H9 (cell line): ENCODE data around the gene ARHGAP10. TPM values are rescaled to one million over a fixed set of nuclear protein-coding genes. Genes with fewer than 3 reads are reported as not detected.

Experiments
- DNase-seq: peaks from one replicate; pipeline ENCODE4 v3.0.0-alpha.2; 2017
- H2AFZ ChIP-seq: one replicate; pipeline ENCODE4 v1.6.1; 2013; ENCODE audit warnings: mild to moderate bottlenecking, low read length, control low read depth, moderate library complexity
- H2AK5ac ChIP-seq: 2 replicates; pipeline ENCODE4 v1.6.1; 2013; ENCODE audit warnings: low read length, control low read depth, mixed read lengths; ENCODE audit not compliant: insufficient read length
- H2BK120ac ChIP-seq: one replicate; pipeline ENCODE4 v1.6.1; 2013; ENCODE audit warnings: low read depth, mild to moderate bottlenecking, low read length, control low read depth, inconsistent platforms; ENCODE audit not compliant: poor library complexity, severe bottlenecking
- H2BK12ac ChIP-seq: 2 replicates; pipeline ENCODE4 v1.6.1; 2013; ENCODE audit warnings: low read length, control low read depth, mixed read lengths, low read depth; ENCODE audit not compliant: insufficient read length
- H2BK15ac ChIP-seq: 2 replicates; pipeline ENCODE4 v1.6.1; 2013; ENCODE audit warnings: low read depth, low read length, control low read depth
- H2BK20ac ChIP-seq: one replicate; pipeline ENCODE4 v1.6.1; 2013; ENCODE audit warnings: low read depth, mild to moderate bottlenecking, low read length, control low read depth, inconsistent platforms; ENCODE audit not compliant: poor library complexity, severe bottlenecking
- H2BK5ac ChIP-seq: 2 replicates; pipeline ENCODE4 v1.6.1; 2013; ENCODE audit warnings: low read length, control low read depth, mixed read lengths; ENCODE audit not compliant: insufficient read length
- H3K14ac ChIP-seq: 2 replicates; pipeline ENCODE4 v1.6.1; 2013; ENCODE audit warnings: low read length, control low read depth; ENCODE audit not compliant: insufficient read depth
- H3K18ac ChIP-seq: 2 replicates; pipeline ENCODE4 v1.6.1; 2013; ENCODE audit warnings: low read depth, mild to moderate bottlenecking, mixed read lengths, low read length, control low read depth; ENCODE audit not compliant: insufficient read length
- H3K23ac ChIP-seq: 2 replicates; pipeline ENCODE4 v1.6.1; 2013; ENCODE audit warnings: low read length, control low read depth, mixed read lengths, low read depth; ENCODE audit not compliant: insufficient read length
- H3K23me2 ChIP-seq: 2 replicates; pipeline ENCODE4 v1.6.1; 2013; ENCODE audit warnings: low read depth, mild to moderate bottlenecking, mixed read lengths, low read length, control low read depth; ENCODE audit not compliant: insufficient read length, poor library complexity, severe bottlenecking
- H3K27ac ChIP-seq: 2 replicates; pipeline ENCODE4 v1.5.1; 2013; ENCODE audit warnings: low read length, control low read depth, mixed read lengths, low read depth; ENCODE audit not compliant: insufficient read length
- H3K27me3 ChIP-seq: 2 replicates; pipeline ENCODE4 v1.6.1; 2013; ENCODE audit warnings: low read length, control low read depth, inconsistent platforms; ENCODE audit not compliant: insufficient read depth
- H3K4ac ChIP-seq: 2 replicates; pipeline ENCODE4 v1.6.1; 2013; ENCODE audit warnings: low read depth, mild to moderate bottlenecking, control low read depth, inconsistent platforms, low read length, moderate library complexity
- H3K4me1 ChIP-seq: 2 replicates; pipeline ENCODE4 v1.6.1; 2013; ENCODE audit warnings: low read length, control low read depth, inconsistent platforms; ENCODE audit not compliant: insufficient read depth
- H3K4me2 ChIP-seq: 2 replicates; pipeline ENCODE4 v1.6.1; 2013; ENCODE audit warnings: low read length, control low read depth, mixed read lengths; ENCODE audit not compliant: insufficient read length, insufficient read depth
- H3K56ac ChIP-seq: 2 replicates; pipeline ENCODE4 v1.6.1; 2013; ENCODE audit warnings: low read depth, mild to moderate bottlenecking, mixed read lengths, low read length, control low read depth; ENCODE audit not compliant: insufficient read length
- H3K79me1 ChIP-seq: 2 replicates; pipeline ENCODE4 v1.6.1; 2013; ENCODE audit warnings: low read depth, mild to moderate bottlenecking, moderate library complexity, low read length, control low read depth, inconsistent platforms; ENCODE audit not compliant: insufficient read depth, poor library complexity, severe bottlenecking
- H3K79me2 ChIP-seq: 2 replicates; pipeline ENCODE4 v1.6.1; 2013; ENCODE audit warnings: low read length, control low read depth, inconsistent platforms; ENCODE audit not compliant: insufficient read depth
- H3K9ac ChIP-seq: 2 replicates; pipeline ENCODE4 v1.6.1; 2013; ENCODE audit warnings: low read length, control low read depth, mixed read lengths; ENCODE audit not compliant: insufficient read length; ENCODE audit errors: extremely low read depth
- H3K9me3 ChIP-seq: one replicate; pipeline ENCODE4 v1.6.1; 2013; ENCODE audit warnings: low read depth, low read length, inconsistent platforms; ENCODE audit not compliant: control insufficient read depth
- H3T11ph ChIP-seq: one replicate; pipeline ENCODE4 v1.6.1; 2013; ENCODE audit warnings: mild to moderate bottlenecking, low read length, control low read depth, inconsistent platforms
- H4K20me1 ChIP-seq: one replicate; pipeline ENCODE4 v1.6.1; 2013; ENCODE audit not compliant: control insufficient read depth, insufficient read length, insufficient read depth
- H4K5ac ChIP-seq: 2 replicates; pipeline ENCODE4 v1.6.1; 2013; ENCODE audit warnings: low read depth, mild to moderate bottlenecking, mixed read lengths, low read length, control low read depth; ENCODE audit not compliant: insufficient read length
- H4K8ac ChIP-seq: replicated peaks from 2 replicates; pipeline ENCODE4 v1.6.1; 2013; ENCODE audit warnings: low read length, control low read depth, mixed read lengths, low read depth; ENCODE audit not compliant: insufficient read length
- H4K91ac ChIP-seq: 2 replicates; pipeline ENCODE4 v1.6.1; 2013; ENCODE audit warnings: low read depth, mild to moderate bottlenecking, moderate library complexity, mixed read lengths, low read length, control low read depth; ENCODE audit not compliant: insufficient read length
- H3K27ac Mint-ChIP-seq, 3 experiments: 2 replicates in 2 of 3; 3 replicates in 1 of 3; pipeline ENCODE4 v1.8.0; 2020 to 2021; ENCODE audit warnings: mixed read lengths in 3 of 3, mild to moderate bottlenecking in 1 of 3, moderate library complexity in 1 of 3
- H3K27me3 Mint-ChIP-seq: 2 replicates; pipeline ENCODE4 v1.8.0; 2021; ENCODE audit warnings: low read depth, mild to moderate bottlenecking, moderate library complexity, mixed read lengths
- H3K36me3 Mint-ChIP-seq, 3 experiments: 2 replicates in 2 of 3; 3 replicates in 1 of 3; pipeline ENCODE4 v1.8.0; 2020 to 2021; ENCODE audit warnings: low read depth in 3 of 3, mixed read lengths in 3 of 3; ENCODE audit not compliant: insufficient read depth in 1 of 3
- H3K4me1 Mint-ChIP-seq, 2 experiments: 2 replicates each; pipeline ENCODE4 v1.8.0; 2020; ENCODE audit warnings: mixed read lengths in 2 of 2
- H3K4me3 Mint-ChIP-seq, 2 experiments: 2 replicates in 1 of 2; 3 replicates in 1 of 2; pipeline ENCODE4 v1.8.0; 2020 to 2021; ENCODE audit warnings: mild to moderate bottlenecking in 2 of 2, mixed read lengths in 2 of 2, moderate library complexity in 1 of 2
- H3K9me3 Mint-ChIP-seq, 2 experiments: 2 replicates in 1 of 2; 3 replicates in 1 of 2; pipeline ENCODE4 v1.8.0; 2020; ENCODE audit warnings: mild to moderate bottlenecking in 2 of 2, mixed read lengths in 2 of 2, moderate library complexity in 1 of 2
- CTCF ChIP-seq: fragments of 200-600 bp; sonication (generic); conservative IDR thresholded peaks from 3 replicates; pipeline ENCODE4 v1.8.0; 2021; ENCODE audit warnings: antibody characterized with exemption, mild to moderate bottlenecking
- WGBS: extraction: QIAGEN DNeasy Blood & Tissue Kit; methylation state at CpG from one replicate; pipeline ENCODE4 v1.1.7; 2013; ENCODE audit warnings: missing lambda C conversion rate, low lambda C conversion rate, mixed read lengths; ENCODE audit not compliant: insufficient read length; ENCODE audit errors: extremely low coverage; 5-methylcytosine and 5-hydroxymethylcytosine counted together
- total RNA-seq: library from RNA; stranded (reverse); gene quantifications from 2 replicates; pipeline ENCODE4 v1.2.1, GENCODE V29; 2021

The ARHGAP10 gene
- total RNA-seq, 1 experiment from 2014 or later: 7.8 TPM

- H2BK120ac ChIP-seq: no peak overlapping the region
- H2BK5ac ChIP-seq: no peak overlapping the region
- no peak overlapping the region for H3K27ac ChIP-seq
- no peak overlapping the region for H3K4me2 ChIP-seq
- no peak overlapping the region for H2BK15ac ChIP-seq
- H3K23me2 ChIP-seq: no peaks in the 10 kb centered on the region
- no peak overlapping the region for H3K4ac ChIP-seq
- H2BK20ac ChIP-seq: no peak overlapping the region
- no peak overlapping the region for H3K9ac ChIP-seq
- no peak overlapping the region for H4K91ac ChIP-seq
- H3K9me3 Mint-ChIP-seq: no peaks in the 10 kb centered on the region
- H4K20me1 ChIP-seq: no peaks in the 10 kb centered on the region
- WGBS: no CpG with 5 or more reads among the region's 2 CpGs
- H3K79me1 ChIP-seq: no peaks in the 10 kb centered on the region
- no peaks in the 10 kb centered on the region for H3K9me3 ChIP-seq
- no peak overlapping the region for H2AK5ac ChIP-seq
- peaks cover 30 to 40% of the 10 kb centered on the region in 2 experiments for H3K4me1 Mint-ChIP-seq
- H2BK12ac ChIP-seq: no peak overlapping the region
- no peak overlapping the region for H3T11ph ChIP-seq
- no peaks in the 10 kb centered on the region for H3K27me3 ChIP-seq
- no peak overlapping the region for H3K23ac ChIP-seq
- no peak overlapping the region for H3K4me3 Mint-ChIP-seq
- H3K79me2 ChIP-seq: no peaks in the 10 kb centered on the region
- H3K27me3 Mint-ChIP-seq: no peaks in the 10 kb centered on the region
- H3K14ac ChIP-seq: no peak overlapping the region
- no peak overlapping the region for H2AFZ ChIP-seq
- TF ChIP-seq CTCF: no peak
- no peak overlapping the region for H4K5ac ChIP-seq
- no peak overlapping the region for H3K27ac Mint-ChIP-seq
- H3K36me3 Mint-ChIP-seq: no peaks in the 10 kb centered on the region; a peak in 1 of 7 replicates
- no peak overlapping the region for H3K18ac ChIP-seq
- no peak for DNase-seq
- H3K4me1 ChIP-seq: peaks cover 9% of the 10 kb centered on the region; the same call in 1 of the 2 replicates
- no peak overlapping the region for H4K8ac ChIP-seq
- no peak overlapping the region for H3K56ac ChIP-seq
Measured at GRCh38 chr4:147954850-147955249, 223.0 kb downstream of the ARHGAP10 start.
